Kidney epithelial cell (primary cell): ENCODE results near the gene LYZL4. TPM values are rescaled to one million over a fixed set of nuclear protein-coding genes. Genes with fewer than 3 reads are reported as not detected.

Experiments used
- DNase-seq: peaks from one replicate; pipeline ENCODE4 v3.0.0-alpha.2; 2010; ENCODE audit warnings: low read depth
- H3K27me3 ChIP-seq: 2 replicates; pipeline ENCODE4 v1.6.0; 2011; ENCODE audit warnings: low read length; ENCODE audit not compliant: control insufficient read depth, insufficient read depth
- H3K36me3 ChIP-seq: 2 replicates; pipeline ENCODE4 v1.5.1; 2011; ENCODE audit warnings: low read length; ENCODE audit not compliant: control insufficient read depth, insufficient read depth
- H3K4me3 ChIP-seq: 2 replicates; pipeline ENCODE4 v1.5.1; 2011; ENCODE audit warnings: low read depth, mild to moderate bottlenecking, control low read depth, low read length
- CTCF ChIP-seq: IDR thresholded peaks from 2 replicates; pipeline ENCODE4 v1.5.1; 2011; ENCODE audit warnings: mild to moderate bottlenecking, moderate library complexity, low read length, control low read depth, inconsistent platforms; ENCODE audit not compliant: insufficient read depth, poor library complexity, severe bottlenecking
- total RNA-seq: library from RNA; depleted of rRNA; stranded (reverse); fragments of >200 nt; gene quantifications from 2 replicates; pipeline ENCODE4 v1.2.3, GENCODE V29; 2015

The LYZL4 gene
- total RNA-seq, 1 donor from 2014 or later = not detected

GRCh38 chr3:42406727-42407450 is 3.5 kb downstream of the LYZL4 start:
- no peak overlapping the region for H3K4me3 ChIP-seq
- TF ChIP-seq CTCF = no peak
- H3K27me3 ChIP-seq = no peaks in the 10 kb centered on the region
- DNase-seq = no peak
- H3K36me3 ChIP-seq = no peaks in the 10 kb centered on the region

GRCh38 chr3:42405857-42406256 is 4.6 kb downstream of the LYZL4 start:
- H3K27me3 ChIP-seq = no peaks in the 10 kb centered on the region
- DNase-seq = no peak
- H3K4me3 ChIP-seq = no peak overlapping the region
- no peak for TF ChIP-seq CTCF
- no peaks in the 10 kb centered on the region for H3K36me3 ChIP-seq

DNA sequence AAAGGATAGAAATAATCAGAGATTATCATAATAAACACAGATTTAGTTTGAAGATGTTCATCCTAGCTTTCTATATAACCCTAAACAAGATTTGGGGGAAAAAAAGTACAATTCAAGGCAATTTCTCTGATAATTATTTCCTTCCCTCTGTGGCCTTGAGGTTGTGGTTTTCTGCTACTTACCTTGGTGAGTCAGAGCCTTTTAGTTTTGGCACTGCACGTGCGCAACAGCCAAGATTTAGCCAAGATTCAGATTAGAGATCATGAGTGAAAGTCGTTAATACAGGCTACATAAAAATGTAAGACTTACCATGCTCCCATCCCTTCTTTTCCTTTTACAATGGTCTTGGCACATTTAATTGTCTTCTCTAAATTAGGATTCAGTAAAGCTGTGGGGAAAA is 6.7 kb downstream of the LYZL4 start:
- no peak for TF ChIP-seq CTCF
- no peak for DNase-seq
- no peaks in the 10 kb centered on the region for H3K36me3 ChIP-seq
- H3K4me3 ChIP-seq = no peak overlapping the region
- H3K27me3 ChIP-seq = no peaks in the 10 kb centered on the region

DNA sequence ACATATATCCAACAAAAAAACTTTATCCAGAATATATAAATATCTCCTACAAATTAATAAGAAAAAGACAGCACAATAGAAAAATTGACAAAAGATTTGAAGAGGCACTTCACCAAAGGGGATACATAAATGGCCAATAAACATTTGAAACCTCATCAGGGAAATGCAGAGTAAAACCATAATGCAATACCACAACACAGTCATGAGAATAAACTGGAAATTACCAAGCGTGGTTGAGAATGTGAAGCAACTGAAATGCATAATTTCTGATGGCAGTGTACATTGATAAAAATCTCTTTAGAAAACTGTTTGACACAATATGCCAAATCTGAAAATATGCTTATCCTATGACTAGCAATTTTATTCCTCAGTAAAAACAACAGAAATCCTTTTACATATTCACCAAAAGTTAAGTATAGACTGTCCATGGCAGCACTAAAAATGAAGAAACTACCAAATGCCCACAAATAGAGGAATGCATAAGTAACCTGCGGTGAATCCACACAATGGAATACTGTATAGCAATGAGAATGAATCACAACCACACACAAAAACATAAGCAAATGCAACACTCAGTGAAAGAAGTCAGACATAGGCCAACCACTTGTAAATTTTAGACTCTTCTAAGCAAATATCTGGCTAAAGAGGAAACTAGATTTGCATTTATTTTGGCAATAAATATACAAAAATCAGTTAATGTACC is 7.9 kb downstream of the LYZL4 start:
- H3K4me3 ChIP-seq = no peak overlapping the region
- H3K36me3 ChIP-seq = no peaks in the 10 kb centered on the region
- no peaks in the 10 kb centered on the region for H3K27me3 ChIP-seq
- no peak for TF ChIP-seq CTCF
- no peak for DNase-seq

DNA sequence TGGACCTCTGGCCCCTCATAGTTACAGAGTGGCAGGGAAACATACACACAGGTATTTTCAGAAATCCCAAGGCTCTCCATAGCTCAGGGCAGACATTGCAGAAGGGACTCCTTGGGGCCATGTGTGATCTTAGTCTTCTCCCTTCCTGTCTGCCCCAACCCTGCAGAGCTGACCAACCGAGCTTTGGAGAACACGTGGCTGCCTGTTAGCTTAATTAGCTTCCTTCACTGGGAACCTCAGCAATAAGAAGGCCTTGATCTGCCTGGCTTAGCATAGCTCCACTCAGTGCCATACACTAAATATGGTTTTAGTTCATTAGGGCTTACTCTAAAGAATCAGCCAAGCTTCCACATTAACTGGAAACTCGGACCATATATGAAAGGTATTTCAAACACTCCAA is 12.3 kb downstream of the LYZL4 start:
- Histone ChIP-seq H3K27me3 (peaks cover 2% of the 10 kb centered on the region), H3K4me3 (no peak overlapping the region), H3K36me3 (no peaks in the 10 kb centered on the region)
- TF ChIP-seq CTCF = no peak
- no peak for DNase-seq
